NT2/D1 (cell line): ENCODE data around the gene ADARB2.

Experiments
- YY1 ChIP-seq: IDR thresholded peaks from 2 replicates; pipeline ENCODE4 v1.6.1; 2011; ENCODE audit not compliant: insufficient read length, insufficient read depth
- ZNF274 ChIP-seq: IDR thresholded peaks from 2 replicates; pipeline ENCODE4 v1.6.1; 2011; ENCODE audit warnings: mild to moderate bottlenecking, low read depth, low read length

- TF ChIP-seq ZNF274 (no peak), YY1 (no peak)
Observed at GRCh38 chr10:1504286-1504685, 233.0 kb downstream of the ADARB2 start.
